ENCODE data around the gene TNK2.

The TNK2 gene

GRCh38 chr3:195853996-195854395, 54.4 kb downstream of the TNK2 start:
- TF ChIP-seq, protein P1, sequence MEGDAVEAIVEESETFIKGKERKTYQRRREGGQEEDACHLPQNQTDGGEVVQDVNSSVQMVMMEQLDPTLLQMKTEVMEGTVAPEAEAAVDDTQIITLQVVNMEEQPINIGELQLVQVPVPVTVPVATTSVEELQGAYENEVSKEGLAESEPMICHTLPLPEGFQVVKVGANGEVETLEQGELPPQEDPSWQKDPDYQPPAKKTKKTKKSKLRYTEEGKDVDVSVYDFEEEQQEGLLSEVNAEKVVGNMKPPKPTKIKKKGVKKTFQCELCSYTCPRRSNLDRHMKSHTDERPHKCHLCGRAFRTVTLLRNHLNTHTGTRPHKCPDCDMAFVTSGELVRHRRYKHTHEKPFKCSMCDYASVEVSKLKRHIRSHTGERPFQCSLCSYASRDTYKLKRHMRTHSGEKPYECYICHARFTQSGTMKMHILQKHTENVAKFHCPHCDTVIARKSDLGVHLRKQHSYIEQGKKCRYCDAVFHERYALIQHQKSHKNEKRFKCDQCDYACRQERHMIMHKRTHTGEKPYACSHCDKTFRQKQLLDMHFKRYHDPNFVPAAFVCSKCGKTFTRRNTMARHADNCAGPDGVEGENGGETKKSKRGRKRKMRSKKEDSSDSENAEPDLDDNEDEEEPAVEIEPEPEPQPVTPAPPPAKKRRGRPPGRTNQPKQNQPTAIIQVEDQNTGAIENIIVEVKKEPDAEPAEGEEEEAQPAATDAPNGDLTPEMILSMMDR (IDR thresholded peaks at IDR 0.05; ENCODE audit: borderline replicate concordance, insufficient read depth, low read depth, low read length), result no peak

DNA sequence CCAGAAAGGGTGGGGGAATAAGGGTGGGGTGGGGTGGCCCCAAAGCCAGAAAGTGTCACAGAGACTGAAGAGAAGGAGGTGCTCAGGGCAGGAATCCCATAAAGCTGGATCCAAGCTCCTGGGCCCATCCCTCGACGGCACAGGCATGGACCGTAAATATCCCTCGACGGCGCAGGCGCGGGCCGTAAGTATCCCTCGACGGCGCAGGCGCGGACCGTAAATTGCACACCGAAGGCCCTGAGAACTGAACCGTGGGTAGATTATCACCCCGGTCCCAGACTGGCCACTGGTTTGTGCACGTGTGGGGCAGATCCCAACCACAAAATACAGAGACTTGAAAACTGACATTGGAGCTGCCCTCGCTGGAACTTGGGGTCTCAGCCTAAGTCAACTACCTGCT, 55.3 kb downstream of the TNK2 start:
- TF ChIP-seq, protein P1 (IDR thresholded peaks at IDR 0.05; ENCODE audit: borderline replicate concordance, insufficient read depth, low read depth, low read length), result no peak
- H3K4me3 ChIP-seq (ENCODE audit: low read depth, low read length), result no peak overlapping the region

More at GRCh38 chr3:195853996-195854395, 54.4 kb downstream of the TNK2 start:
- H3K4me3 ChIP-seq (ENCODE audit: low read depth, low read length), result no peak overlapping the region

GRCh38 chr3:195850857-195851543, 57.4 kb downstream of the TNK2 start:
- TF ChIP-seq, protein P1 (IDR thresholded peaks at IDR 0.05; ENCODE audit: borderline replicate concordance, insufficient read depth, low read depth, low read length), result peak; percentile 100
- H3K4me3 ChIP-seq (ENCODE audit: low read depth, low read length), result no peak overlapping the region

- TF ChIP-seq, protein P1 (IDR thresholded peaks at IDR 0.05; ENCODE audit: borderline replicate concordance, insufficient read depth, low read depth, low read length), result no peak
- H3K4me3 ChIP-seq (ENCODE audit: low read depth, low read length), result no peak overlapping the region
Observed at GRCh38 chr3:195849322-195850074, 58.9 kb downstream of the TNK2 start.

- no peak overlapping the region for H3K4me3 ChIP-seq (ENCODE audit: low read depth, low read length)
- TF ChIP-seq, protein P1 (IDR thresholded peaks at IDR 0.05; ENCODE audit: borderline replicate concordance, insufficient read depth, low read depth, low read length), result no peak
Observed at GRCh38 chr3:195847055-195847950, 61.0 kb downstream of the TNK2 start.

GRCh38 chr3:195845483-195845882, 62.9 kb downstream of the TNK2 start:
- no peak overlapping the region for H3K4me3 ChIP-seq (ENCODE audit: low read depth, low read length)
- TF ChIP-seq, protein P1 (IDR thresholded peaks at IDR 0.05; ENCODE audit: borderline replicate concordance, insufficient read depth, low read depth, low read length), result no peak
